ENCODE data around the gene SKAP2.

Gene SKAP2

DNA sequence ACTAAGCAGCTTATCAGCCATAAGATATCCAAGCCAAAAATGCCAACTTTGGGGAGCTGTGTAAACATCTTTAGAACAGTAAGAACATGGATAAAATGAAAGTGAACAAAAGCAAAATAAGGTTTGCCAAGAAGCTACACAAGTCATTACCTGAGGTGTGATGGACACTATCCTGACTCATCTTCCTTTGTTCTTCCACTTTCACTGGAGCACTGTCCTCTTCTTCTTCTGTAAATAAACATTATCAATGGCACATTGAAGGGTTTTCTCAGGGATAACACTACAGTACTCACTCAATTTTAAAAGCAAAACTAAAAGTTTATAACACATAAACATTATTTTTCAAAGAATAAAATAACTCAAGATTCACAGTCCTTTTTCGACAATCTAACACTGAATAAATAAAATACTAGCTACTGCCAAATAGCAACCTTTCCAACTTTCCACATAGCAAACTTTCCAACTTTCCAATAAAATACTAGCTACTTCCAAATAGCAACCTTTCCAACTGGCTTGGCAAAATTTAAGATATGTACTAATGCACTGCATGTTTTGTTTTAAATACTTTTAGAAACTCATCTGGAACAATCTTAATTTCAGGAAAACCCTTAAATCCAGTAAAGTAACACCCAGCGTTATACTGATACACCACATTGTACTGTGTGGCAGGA lies 174.1 kb downstream of the SKAP2 start:
- no peak for DNase-seq

DNA sequence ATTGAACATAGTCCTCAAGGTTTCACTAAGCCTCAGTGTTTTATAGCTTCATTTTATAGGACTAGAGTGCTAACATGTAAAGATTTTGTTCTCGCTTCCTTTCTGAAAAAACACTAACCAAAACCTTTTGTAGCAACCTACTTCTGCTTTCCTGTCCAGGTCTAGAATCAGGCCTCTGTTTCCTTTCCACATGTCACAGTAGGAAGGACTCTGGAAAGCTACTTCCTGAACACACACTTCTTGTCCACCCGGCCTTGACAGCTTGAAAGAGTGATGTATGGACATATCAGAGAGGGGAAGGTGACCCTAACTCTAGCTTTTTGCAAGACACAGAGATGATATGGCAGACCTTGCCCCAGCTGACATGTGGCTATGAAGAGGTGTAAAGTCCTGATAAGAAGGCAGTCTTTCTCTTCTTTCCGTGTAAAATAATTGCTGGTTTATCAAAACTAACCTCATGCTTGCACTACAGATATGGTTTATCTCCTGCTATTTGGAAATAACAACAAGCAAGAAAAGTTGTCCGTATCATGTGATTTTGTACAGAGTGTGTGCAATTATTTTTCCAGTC lies 175.4 kb downstream of the SKAP2 start:
- no peak for DNase-seq

DNA sequence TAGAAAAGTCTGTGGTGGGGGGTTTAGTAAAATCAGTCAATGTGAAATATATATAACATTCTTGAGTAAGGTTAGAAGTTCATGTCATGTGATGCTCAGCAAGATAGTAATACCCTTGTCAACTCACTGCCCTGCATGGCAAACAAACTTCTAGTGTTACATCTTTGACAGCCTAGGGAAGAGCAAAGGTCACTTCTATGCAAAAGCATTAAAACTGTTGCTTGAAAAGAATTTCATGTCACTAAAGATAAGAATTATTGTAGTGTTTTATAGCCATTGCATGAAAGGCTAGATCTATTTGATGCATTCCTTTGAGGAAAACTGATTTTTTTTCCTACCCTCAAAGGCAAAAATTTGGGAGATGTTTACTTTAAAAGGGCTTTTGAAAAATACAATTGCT lies 176.0 kb downstream of the SKAP2 start:
- DNase-seq: no peak

DNA sequence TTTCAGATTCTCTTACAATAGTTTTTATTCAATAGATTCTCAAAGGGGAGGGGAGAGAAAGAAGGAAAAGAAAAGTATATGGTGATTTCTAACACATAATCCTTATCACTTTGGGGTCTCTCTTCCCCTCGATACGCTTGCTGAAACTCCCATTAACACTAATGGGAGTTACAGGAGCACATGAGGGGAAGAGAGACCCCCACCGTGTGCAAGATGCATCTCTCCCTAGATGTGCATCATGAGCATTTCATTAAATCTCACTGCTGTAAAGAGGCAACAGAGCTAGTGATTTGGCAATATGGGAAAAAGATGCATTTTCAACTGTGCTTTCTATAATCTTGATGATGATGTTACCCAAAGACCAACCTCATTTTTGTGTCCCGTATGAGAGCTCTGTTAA lies 177.4 kb downstream of the SKAP2 start:
- DNase-seq: no peak

DNA sequence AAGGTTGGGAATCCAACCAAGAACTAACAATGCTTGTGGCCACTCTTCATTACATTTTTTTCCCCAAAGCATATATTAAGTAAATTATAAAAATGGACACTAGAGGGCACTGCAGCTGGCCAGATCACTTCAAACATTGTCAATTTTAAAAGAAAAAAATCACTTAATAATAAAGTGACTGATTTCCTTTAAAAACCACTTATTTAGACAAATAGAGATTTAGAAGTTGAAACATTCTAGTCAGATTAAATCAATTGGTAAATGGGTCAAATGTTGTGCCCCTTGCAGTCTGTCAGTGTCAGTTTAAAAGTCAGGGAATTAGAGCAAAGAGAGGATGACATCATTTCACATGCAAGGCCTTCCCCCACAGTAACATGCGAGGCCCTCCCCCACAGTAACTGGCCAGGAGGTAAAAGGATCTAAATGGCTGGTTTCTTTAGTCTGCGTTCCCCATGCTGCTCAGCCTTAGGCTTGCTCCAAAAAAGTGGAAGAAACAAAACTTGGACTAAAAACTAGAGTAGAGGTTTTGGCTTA lies 177.9 kb downstream of the SKAP2 start:
- DNase-seq: no peak

DNA sequence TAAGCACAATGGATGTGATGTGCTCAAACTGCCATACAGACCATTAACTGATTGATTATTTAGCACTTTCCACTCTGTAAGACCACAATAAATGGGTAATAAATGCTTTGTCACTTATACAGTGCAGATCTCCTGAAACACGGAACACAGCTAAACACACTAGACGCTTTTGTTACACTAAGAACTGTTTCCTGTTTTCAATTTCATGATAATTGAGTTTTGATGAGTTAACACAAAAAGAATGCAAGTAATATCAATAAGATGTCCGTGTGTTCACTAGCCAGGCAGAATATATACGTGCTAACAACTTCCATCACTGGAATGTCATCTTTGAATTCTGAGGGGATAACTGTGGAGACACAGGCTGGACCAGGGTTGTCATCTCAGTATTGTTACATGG lies 178.8 kb downstream of the SKAP2 start:
- no peak for DNase-seq

DNA sequence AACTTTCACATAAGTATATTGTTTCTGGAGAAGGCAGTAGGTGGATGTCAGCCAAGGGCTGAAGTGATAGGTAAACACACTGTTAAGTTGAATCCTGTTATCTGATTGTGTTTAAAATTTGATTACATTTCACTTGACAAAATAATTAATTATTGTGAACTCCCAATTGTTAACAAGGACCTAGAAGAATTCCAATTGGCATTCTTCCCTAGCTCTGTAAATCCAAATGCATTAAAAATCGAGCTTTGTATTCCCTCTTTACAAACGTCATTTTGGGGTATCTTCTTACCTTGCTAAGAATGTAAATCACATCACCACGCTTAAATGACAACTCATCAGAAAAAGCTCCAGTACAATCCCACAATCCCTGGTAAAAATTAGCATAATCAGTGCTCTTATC lies 179.9 kb downstream of the SKAP2 start:
- no peak for DNase-seq

DNA sequence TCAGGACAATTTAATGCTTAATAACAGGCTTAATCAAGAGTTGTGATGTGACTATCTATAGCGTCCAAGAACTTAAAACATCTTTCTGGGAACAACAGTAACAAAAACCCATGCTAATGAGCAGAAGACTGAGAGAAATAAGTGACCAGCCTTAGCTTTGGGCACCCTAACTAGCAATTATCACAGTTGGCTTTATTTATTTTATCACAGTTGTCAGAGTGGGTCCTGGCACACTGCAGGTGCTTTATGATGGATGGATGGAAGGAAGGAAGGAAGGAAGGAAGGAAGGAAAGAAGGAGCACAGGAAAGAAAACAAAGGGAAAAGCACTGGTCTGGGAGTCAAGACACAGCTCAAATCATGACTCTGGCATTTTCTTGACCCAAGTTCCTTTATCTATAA lies 181.1 kb downstream of the SKAP2 start:
- DNase-seq: no peak

DNA sequence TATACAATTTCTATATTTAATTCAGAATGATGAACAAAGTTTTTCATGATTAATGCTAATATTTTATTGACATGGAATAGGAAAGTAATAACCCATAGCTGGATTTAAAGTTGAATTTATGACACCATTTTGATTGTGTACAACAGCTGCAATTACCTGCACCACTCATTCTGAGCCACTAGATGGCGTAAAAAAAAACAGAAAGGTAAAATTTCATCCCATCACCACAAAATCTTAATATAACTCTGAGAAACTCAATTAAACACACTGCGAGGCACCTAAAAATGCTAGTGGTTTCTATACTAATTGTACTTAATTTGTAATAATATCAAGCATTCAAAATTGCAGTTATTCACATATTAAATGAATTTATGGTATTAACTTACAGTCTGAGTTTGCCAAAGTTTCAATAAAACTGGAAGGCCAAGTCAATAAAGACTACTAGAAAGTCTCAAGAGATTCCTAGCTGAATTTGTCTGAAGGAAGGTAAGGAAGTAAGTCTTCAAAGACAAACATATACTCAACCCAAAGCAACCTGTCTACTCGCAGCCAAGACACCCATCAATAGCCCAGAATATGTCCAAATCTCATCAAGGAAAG lies 182.5 kb downstream of the SKAP2 start:
- no peak for DNase-seq

DNA sequence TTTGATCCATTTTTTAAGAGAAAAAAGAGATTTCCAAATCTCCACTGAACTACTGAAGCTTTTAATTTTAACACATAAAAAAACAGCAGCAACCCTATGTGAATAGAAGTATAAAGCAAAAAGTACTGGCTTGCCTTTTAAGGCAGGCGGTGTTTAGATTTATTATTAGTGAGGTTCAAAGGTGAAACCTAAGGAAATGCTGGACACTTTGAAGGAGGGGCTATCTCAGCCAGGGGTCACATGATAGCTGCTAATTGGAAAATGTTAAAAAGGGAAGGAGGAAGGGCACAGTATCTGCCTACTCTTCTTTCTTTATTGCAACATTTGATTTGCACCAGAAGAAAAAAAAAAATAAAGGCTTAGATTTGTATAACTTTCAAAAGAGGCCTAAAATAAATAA lies 183.8 kb downstream of the SKAP2 start:
- no peak for DNase-seq

DNA sequence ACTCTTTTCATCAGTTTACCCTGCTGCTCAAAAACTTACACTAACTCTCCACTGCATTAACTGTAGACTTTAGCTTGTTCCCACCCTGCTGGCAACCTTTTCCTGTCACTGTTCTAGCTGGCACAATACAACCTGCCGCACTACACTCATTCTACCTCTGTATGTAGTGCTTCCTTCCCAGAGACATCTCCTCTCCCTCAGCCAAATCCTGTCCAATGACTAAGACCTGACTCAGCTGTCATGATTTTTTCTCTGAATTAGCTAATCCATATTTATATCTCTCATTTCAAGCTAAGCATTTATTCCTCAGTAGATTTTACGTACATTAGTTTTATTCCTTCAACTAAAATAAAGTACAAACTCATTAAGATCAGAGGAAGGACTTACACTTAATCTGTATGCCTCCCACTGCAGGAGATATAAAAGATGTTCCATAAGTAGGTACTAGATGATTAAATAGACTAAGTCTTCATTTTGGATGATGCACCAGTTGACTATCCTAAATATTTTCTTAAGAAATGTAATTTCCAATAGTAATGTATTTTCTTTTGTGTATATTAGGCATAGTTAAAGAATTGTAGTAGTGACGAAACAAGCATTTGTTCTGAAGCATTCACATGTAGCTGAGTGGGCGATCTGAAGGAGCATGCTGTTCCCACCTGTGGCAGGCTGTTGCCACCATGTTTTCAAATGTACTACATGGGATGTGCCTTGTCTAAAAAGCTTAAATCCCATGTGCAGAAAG lies 189.1 kb downstream of the SKAP2 start:
- no peak for DNase-seq

DNA sequence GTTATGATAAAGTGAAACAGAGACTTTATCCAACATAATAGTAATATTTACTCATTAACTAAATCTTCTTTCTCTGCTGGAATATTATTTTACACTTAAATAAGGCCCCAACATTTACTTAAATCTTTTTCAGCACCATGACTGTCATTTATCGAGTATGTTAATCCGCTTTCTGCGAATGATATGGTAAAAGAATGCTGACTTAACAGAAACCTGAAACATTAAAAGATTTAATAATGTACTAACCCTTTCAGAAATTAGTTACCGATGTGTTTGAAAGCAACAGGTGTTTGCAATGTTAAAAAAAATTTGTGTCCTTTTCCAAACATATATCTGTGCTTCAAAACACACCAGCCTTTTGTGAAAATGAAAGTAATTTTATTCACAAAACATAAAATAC lies 190.5 kb downstream of the SKAP2 start:
- DNase-seq: no peak

DNA sequence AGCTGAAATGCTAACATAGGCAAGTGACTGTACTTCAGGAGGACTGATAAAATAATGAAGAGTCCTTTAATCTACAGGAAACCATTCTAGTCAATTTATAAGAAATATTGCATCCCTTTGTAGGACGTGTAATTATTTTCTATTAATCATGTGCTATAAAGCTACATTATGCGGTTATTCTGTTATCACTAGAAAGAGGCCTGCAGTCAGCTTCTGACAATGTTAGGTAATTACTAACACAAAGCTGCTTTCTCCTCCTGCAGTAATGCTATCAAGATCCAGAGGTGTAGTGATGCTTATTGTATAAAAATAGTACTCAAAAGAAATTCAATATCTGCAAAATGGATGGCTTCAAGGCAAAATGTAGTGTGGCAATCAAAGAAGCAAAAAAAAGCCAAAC lies 191.1 kb downstream of the SKAP2 start:
- no peak for DNase-seq

DNA sequence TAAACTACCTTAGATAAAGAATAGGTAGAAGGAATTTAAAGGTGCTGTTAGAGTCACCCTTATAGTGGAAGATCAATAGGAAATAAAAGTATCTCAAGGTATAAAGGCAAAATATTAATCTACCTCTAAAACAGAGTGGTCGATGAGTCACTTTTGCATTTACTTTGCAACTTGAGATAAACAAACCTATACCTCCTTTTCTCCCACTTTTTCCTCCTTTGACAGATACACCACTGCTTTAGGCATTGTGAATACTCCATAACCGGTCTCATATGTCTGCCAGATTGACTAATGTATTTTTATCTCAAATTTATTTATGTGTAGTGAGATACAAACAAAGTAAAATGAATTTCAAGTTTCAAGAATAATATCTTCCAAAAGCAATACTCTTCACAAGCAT lies 193.5 kb downstream of the SKAP2 start:
- DNase-seq: no peak

DNA sequence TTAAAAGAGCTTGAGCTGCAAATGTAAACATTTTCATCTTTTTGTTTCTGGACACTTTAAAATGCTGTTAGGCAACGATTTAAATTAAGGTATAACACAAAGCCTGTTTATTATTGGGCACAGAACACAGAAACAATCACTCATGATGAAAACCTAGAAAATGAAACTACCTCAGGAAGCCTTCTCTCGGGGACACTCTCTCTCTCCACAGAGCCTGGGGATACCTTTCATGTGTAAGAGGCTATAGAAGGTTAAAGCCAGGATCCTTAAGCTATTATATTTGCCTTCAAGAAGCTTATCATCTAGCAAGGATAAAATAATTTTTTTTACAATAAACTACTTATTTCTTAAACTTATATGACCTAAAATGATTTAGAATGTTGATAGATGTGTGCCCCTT lies 194.1 kb downstream of the SKAP2 start:
- DNase-seq: no peak

DNA sequence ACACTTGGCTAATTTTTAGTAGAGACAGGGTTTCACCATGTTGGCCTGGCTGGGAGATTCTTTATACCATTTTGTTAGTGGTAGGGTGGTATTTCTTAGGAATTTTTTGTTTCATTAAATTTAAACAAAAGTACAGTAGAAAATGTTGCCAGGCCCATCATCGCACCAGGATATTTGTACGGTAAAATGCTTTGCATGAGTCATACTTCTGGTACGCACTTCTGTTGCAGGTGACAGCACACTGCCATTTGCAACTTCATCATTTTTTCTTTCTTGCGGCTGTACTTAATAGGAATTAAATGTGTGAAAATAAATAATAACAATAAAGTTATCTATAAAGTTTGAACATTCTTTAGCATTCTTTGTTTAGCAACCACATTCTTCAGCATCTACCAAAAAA lies 195.6 kb downstream of the SKAP2 start:
- no peak for DNase-seq

DNA sequence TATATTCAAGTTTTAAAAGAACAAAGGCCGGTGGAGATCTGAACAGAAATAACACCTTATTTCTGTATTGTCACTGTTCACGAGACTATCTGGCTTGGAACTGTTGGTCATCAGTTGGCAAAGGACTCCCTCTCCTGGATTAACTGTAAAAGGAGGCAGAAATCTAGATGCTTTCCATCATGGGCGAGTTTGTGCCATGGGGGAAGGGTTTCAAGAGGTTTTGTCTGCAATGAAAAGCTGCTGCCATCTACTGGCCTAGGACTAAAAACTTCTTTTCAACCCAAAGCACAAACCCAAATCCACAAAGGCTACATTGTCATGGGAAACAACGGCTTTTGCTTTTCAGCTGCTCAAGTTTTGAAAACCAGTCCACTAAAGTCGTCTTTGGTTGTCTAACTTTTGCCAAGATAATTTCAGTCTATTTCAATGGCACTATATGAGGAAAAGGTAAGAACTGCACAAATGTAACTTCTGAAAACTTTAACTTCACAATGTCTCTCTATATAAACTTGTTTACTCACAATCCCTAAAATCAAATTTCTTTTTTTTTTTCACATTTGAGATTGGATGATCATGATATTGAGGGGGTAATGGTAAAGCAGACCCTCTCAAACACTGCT lies 196.8 kb downstream of the SKAP2 start:
- peak; percentile 13 to 51 for DNase-seq

DNA sequence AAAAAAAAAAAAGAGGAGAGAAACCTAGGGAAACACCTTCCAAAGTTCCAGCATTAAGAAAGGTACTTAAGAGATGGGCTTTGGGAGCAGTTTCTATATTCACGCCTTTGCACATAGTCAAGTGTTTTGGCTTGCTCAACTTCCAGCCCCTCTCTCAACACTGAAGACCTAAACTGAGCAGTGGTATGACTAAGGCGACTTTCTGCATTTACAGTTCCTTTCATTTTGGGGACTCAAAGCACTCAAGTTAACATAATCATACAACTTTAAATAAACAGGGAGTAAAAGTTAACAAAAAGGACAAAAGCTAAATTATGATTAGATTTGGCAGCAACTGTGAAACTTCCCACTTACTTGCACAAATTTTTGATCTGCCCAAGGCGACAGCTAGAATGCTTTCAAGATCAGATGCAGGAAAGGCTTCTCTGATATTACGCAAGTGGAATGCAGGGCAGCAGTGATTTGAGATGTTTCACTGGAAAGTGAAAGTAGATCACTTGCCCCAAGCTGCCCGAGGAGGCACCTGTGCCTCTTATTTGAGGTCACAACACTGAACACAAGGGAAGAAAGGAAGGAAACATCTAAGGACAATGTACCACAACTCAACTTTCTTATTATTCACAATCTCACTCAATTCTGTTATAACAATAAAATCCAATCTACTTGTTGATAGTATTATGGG lies 199.5 kb downstream of the SKAP2 start:
- DNase-seq: peak in 1 of 2 experiments; percentile 33

DNA sequence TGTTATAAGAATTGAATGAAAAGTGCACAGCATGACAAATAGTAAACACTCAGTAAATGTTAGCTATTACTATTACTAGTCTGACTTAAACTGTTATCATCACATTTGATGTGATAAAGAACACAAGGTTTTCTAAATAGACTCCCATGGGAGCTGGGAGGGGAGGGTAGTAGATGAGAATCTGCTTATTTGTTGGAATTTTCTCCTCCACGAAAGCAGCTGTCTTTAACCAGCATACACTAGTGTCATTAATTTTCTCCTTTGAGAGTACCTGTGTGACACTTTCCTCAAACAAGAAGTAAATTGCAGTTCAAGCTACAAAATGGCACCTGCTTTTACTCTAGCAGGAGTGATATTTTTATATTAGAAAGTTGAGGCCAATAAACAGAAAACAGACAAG lies 200.1 kb downstream of the SKAP2 start:
- DNase-seq: no peak

DNA sequence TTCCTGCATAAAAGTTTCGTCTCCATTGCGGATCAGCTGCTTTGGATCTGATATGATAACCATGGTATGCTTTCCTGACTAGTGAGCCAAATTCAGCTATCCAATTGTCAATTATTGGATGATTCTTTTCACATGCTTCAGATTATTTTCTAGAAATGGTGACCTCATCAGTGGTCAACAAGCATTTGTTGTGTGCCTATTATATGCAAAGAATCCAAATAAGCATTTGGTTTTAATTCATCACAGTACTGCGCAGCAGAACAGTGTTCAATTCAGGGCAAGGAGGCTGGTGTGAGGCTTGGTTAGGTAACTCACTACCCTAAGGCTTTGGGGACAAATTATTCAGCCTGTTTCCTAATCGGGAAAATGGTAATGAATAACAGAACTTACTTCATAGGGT lies 200.5 kb downstream of the SKAP2 start:
- no peak for DNase-seq

DNA sequence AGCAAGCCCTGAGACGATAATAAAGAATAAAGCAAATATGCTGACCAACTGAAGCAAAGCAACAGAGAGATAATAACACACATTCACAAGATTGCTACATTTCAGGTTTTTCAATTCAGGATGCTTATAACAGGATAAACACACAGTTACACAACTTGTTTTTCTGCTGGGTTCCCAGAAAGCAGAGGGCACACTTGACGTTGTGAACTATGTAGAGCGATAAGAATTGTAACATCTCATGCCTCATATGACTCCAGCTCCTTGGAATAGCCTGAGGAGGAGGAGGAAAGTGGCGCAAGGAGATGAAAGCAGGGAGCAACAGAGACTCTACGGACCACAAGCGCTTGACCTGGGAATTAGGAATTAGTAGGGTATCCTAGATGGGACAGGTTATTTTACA lies 201.7 kb downstream of the SKAP2 start:
- DNase-seq: no peak

DNA sequence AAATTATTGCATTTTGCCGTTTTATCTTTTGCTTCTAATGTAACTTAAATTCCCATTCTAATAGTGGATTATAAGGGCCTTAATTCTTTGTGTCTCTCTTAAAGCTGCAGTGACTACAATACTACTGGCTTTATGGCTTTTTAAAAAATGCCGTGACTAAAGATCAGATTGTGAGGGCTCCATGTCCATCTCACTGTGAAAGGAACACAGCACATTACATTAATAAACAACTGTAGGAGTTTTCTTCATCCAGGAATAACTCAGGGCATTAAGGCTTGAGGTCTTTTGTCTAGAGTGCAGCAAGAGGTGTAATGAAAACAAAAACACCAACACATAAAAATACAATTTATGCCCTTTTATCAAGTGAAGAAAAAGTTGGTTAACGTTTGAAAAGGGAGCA lies 205.3 kb downstream of the SKAP2 start:
- no peak for DNase-seq
